ENCODE measurements around the gene CRBN. TPM values are rescaled to one million over a fixed set of nuclear protein-coding genes. Genes with fewer than 3 reads are reported as not detected.
A peak's percentile ranks its signal among the peaks of the same experiment; 100 is the strongest.

Gene CRBN
- total and polyA plus RNA-seq, 2 of the 13 experiments (the other 11 are each of a cell fraction or from before 2014, with no cell fraction given) = 30.8 to 36.1 TPM

DNA sequence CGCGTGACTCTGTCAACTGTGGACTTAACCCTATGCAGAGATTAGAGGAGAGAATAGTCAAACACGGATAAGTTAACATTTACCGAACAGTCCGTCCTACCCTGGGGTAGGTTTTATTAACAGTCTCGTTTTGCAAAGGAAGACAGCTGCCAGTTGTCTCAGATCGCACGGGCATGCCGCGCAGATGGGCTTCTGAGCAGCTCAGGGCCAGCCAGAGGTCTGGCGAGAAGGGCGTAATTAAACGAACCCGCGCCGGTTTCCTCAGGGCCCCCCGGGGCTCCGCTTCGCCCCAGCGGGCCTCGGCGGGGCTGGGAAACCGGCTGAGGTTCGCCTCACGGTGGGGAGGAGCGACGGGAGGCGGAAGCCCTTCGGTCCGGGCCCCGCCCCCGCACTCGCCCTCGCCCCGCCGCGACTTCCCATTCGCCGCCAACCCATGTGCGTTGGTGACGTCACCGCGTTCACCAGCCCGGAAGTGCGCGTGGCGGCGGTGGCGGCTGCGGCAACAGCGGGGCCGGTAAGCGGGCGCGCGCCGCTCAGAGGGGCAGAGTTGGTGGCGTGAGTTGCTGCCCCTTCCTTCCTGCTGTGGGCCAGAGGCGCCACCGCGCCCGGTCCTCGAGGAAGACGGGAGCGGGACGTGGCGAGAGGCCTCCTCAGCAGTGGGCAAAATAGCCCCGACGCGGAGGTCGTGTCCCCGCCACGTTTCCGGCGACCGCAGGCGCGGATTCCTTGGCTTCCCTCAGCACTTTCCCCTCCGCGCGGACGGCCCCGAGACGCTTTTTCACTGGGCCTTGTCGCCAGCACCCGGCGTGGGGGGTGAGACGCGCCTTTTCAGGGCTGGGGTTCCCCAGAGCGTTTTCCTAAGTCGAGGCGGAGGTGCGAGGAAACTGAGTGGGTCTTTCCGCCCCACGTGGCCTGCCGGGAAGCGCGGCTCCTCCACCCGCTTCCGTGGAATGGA, 52.7 kb downstream of the CRBN start, which contains the start of gene TRNT1 (continued):
- no peak for TF ChIP-seq NONO (IDR thresholded peaks at IDR 0.05)
- peak; percentile 90 for TF ChIP-seq NONO (CRISPR knock-in tag; conservative IDR thresholded peaks at IDR 0.05)
- peak; percentile 96 for TF ChIP-seq HDAC1 (CRISPR knock-in tag; IDR thresholded peaks at IDR 0.05)
- TF ChIP-seq BRCA1 (CRISPR knock-in tag; IDR thresholded peaks at IDR 0.05) = peak; percentile 68; the same call in 1 of the 2 replicates
- no peak for TF ChIP-seq RAD51 (IDR thresholded peaks at IDR 0.05; ENCODE audit: borderline replicate concordance)
- peak; percentile 10 for TF ChIP-seq IKZF4 (CRISPR knock-in tag; IDR thresholded peaks at IDR 0.05; ENCODE audit: borderline replicate concordance, low read depth, not compliant biosample characterization)
- TF ChIP-seq ARID4A (CRISPR knock-in tag; IDR thresholded peaks at IDR 0.05; ENCODE audit: borderline replicate concordance) = peak; percentile 99
- TF ChIP-seq, protein P1, sequence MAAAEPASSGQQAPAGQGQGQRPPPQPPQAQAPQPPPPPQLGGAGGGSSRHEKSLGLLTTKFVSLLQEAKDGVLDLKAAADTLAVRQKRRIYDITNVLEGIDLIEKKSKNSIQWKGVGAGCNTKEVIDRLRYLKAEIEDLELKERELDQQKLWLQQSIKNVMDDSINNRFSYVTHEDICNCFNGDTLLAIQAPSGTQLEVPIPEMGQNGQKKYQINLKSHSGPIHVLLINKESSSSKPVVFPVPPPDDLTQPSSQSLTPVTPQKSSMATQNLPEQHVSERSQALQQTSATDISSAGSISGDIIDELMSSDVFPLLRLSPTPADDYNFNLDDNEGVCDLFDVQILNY (CRISPR knock-in tag; conservative IDR thresholded peaks at IDR 0.05) = 0 out of 2 replicates have a peak, but pooled peaks have one; percentile 50
- TF ChIP-seq ERF (CRISPR knock-in tag; IDR thresholded peaks at IDR 0.05) = peak; percentile 57; the same call in 1 of the 2 replicates
- no peak for TF ChIP-seq NR3C1 (CRISPR knock-in tag; IDR thresholded peaks at IDR 0.05)
- TF ChIP-seq, protein P2, sequence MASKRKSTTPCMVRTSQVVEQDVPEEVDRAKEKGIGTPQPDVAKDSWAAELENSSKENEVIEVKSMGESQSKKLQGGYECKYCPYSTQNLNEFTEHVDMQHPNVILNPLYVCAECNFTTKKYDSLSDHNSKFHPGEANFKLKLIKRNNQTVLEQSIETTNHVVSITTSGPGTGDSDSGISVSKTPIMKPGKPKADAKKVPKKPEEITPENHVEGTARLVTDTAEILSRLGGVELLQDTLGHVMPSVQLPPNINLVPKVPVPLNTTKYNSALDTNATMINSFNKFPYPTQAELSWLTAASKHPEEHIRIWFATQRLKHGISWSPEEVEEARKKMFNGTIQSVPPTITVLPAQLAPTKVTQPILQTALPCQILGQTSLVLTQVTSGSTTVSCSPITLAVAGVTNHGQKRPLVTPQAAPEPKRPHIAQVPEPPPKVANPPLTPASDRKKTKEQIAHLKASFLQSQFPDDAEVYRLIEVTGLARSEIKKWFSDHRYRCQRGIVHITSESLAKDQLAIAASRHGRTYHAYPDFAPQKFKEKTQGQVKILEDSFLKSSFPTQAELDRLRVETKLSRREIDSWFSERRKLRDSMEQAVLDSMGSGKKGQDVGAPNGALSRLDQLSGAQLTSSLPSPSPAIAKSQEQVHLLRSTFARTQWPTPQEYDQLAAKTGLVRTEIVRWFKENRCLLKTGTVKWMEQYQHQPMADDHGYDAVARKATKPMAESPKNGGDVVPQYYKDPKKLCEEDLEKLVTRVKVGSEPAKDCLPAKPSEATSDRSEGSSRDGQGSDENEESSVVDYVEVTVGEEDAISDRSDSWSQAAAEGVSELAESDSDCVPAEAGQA (IDR thresholded peaks at IDR 0.05; ENCODE audit: low read depth) = peak; percentile 86
- TF ChIP-seq, protein P2 (CRISPR knock-in tag; IDR thresholded peaks at IDR 0.05; ENCODE audit: borderline replicate concordance) = no peak
- TF ChIP-seq SMAD1 (CRISPR knock-in tag; IDR thresholded peaks at IDR 0.05; ENCODE audit: borderline replicate concordance, low read depth) = no peak
- TF ChIP-seq U2AF2 (IDR thresholded peaks at IDR 0.05; ENCODE audit: low read depth, low read length) = no peak
- TF ChIP-seq CBFB (CRISPR knock-in tag; IDR thresholded peaks at IDR 0.05) = peak; percentile 54; the same call in 1 of the 2 replicates
- peak; percentile 74; the same call in 1 of the 2 replicates for TF ChIP-seq ZSCAN30 (CRISPR knock-in tag; IDR thresholded peaks at IDR 0.05)
- no peak for TF ChIP-seq KDM6A (CRISPR knock-in tag; IDR thresholded peaks at IDR 0.05; ENCODE audit: low read depth)
- no peak for TF ChIP-seq ZMYM2 (CRISPR knock-in tag; IDR thresholded peaks at IDR 0.05)

Data from HepG2 (cell line).